ENCODE results near the gene RAMACL.

Gene RAMACL

DNA sequence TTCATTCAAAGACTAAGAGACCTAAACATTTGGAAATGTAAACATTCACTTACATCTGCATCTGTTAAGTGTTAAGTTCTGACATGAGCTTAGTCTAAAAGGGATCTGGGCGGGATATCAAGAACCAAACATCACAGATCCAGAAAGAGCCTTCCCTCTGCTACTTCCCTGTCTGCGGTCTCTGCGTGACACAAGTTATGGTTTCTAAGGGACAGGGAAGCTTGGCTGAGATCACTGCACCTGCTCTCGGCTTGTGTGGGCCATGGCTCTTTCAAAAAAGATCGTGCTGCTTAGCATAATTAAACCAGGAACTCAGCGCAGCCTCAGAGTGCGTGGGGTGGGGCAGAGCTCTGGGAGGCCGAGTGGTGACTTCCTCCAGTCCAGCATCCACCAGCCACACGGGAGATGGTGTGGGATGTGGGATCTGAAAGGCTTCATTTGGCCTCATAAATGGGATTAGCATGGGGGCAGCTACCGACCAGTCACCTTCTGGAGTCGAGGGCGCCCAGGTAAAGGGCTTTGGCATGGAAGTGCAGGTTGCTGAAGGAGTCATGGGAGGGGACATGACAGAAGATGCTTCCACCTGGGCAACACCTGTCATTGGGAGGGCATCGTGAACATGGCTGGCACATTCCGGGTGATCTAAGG is 16.7 kb upstream of the RAMACL start:
- TF ChIP-seq, protein P1, sequence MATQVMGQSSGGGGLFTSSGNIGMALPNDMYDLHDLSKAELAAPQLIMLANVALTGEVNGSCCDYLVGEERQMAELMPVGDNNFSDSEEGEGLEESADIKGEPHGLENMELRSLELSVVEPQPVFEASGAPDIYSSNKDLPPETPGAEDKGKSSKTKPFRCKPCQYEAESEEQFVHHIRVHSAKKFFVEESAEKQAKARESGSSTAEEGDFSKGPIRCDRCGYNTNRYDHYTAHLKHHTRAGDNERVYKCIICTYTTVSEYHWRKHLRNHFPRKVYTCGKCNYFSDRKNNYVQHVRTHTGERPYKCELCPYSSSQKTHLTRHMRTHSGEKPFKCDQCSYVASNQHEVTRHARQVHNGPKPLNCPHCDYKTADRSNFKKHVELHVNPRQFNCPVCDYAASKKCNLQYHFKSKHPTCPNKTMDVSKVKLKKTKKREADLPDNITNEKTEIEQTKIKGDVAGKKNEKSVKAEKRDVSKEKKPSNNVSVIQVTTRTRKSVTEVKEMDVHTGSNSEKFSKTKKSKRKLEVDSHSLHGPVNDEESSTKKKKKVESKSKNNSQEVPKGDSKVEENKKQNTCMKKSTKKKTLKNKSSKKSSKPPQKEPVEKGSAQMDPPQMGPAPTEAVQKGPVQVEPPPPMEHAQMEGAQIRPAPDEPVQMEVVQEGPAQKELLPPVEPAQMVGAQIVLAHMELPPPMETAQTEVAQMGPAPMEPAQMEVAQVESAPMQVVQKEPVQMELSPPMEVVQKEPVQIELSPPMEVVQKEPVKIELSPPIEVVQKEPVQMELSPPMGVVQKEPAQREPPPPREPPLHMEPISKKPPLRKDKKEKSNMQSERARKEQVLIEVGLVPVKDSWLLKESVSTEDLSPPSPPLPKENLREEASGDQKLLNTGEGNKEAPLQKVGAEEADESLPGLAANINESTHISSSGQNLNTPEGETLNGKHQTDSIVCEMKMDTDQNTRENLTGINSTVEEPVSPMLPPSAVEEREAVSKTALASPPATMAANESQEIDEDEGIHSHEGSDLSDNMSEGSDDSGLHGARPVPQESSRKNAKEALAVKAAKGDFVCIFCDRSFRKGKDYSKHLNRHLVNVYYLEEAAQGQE (IDR thresholded peaks at IDR 0.05; ENCODE audit: low read depth) = no peak
- TF ChIP-seq YY1 (IDR thresholded peaks at IDR 0.05; ENCODE audit: low read depth) (no peak), USF1 (IDR thresholded peaks at IDR 0.05) (no peak), TEAD4 (IDR thresholded peaks at IDR 0.05) (no peak), NFIC (IDR thresholded peaks at IDR 0.05) (no peak), EGR1 (IDR thresholded peaks at IDR 0.05) (no peak), ZBTB7A (IDR thresholded peaks at IDR 0.05; ENCODE audit: low read depth) (no peak), CREB1 (IDR thresholded peaks at IDR 0.05; ENCODE audit: low read depth) (no peak)
- TF ChIP-seq, protein P2, sequence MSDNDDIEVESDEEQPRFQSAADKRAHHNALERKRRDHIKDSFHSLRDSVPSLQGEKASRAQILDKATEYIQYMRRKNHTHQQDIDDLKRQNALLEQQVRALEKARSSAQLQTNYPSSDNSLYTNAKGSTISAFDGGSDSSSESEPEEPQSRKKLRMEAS (IDR thresholded peaks at IDR 0.05) = no peak

DNA sequence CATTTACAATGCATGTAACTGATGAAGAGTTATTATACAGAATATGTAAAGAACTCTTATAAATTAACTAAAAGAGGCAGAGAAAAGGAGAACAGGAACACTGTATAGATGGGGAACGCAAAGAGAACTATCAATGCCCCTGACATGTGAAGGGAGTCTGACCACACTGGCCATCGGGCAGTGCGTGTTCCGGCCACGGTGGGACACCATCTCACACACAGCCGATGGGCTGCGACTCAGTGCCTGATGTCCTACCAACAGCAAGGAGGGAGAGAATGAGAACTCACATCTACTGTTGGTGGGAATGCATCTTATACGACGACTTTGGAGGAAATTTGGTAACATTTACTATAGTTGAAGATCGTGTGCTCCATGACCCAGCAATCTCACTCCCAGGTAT is 15.5 kb upstream of the RAMACL start:
- TF ChIP-seq ZBTB7A (IDR thresholded peaks at IDR 0.05; ENCODE audit: low read depth) = no peak
- TF ChIP-seq, protein P2 (IDR thresholded peaks at IDR 0.05) = no peak
- TF ChIP-seq EGR1 (IDR thresholded peaks at IDR 0.05) = no peak
- no peak for TF ChIP-seq TAF1 (IDR thresholded peaks at IDR 0.05; ENCODE audit: low read depth)
- TF ChIP-seq TEAD4 (IDR thresholded peaks at IDR 0.05) = no peak
- no peak for TF ChIP-seq TCF12 (IDR thresholded peaks at IDR 0.05; ENCODE audit: low read depth)
- TF ChIP-seq, protein P1 (IDR thresholded peaks at IDR 0.05; ENCODE audit: low read depth) = no peak
- TF ChIP-seq FOXM1 (IDR thresholded peaks at IDR 0.05; ENCODE audit: borderline replicate concordance, low read depth) = no peak
- TF ChIP-seq CEBPB (IDR thresholded peaks at IDR 0.05) = no peak
- no peak for TF ChIP-seq CREB1 (IDR thresholded peaks at IDR 0.05; ENCODE audit: low read depth)
- TF ChIP-seq NFIC (IDR thresholded peaks at IDR 0.05) = no peak
- no peak for TF ChIP-seq RAD21 (IDR thresholded peaks at IDR 0.05; ENCODE audit: low read depth)
- no peak for TF ChIP-seq USF1 (IDR thresholded peaks at IDR 0.05)
- TF ChIP-seq EP300 (IDR thresholded peaks at IDR 0.05; ENCODE audit: borderline replicate concordance) = no peak
- no peak for TF ChIP-seq YY1 (IDR thresholded peaks at IDR 0.05; ENCODE audit: low read depth)

DNA sequence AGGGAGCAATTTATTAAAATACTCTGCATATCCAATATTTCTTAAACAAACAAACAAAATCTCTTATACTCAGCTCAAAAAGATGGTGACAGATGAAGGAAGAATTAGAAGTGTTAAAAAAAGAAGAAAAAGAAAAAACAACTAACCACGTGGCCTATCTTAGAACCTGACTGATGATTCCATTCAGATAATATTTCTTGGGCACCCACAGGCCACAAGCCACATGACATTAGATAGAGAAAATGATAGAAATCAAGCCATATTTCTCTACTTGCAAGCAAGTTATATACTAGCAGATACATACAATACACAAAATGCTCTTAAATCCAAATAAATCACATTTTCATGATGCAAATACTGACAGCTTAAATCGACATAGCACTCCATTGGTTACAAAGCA is 14.5 kb upstream of the RAMACL start:
- TF ChIP-seq YY1 (IDR thresholded peaks at IDR 0.05; ENCODE audit: low read depth) = no peak
- no peak for TF ChIP-seq FOXM1 (IDR thresholded peaks at IDR 0.05; ENCODE audit: borderline replicate concordance, low read depth)
- no peak for TF ChIP-seq TAF1 (IDR thresholded peaks at IDR 0.05; ENCODE audit: low read depth)
- TF ChIP-seq TEAD4 (IDR thresholded peaks at IDR 0.05) = no peak
- no peak for TF ChIP-seq RAD21 (IDR thresholded peaks at IDR 0.05; ENCODE audit: low read depth)
- TF ChIP-seq, protein P2 (IDR thresholded peaks at IDR 0.05) = no peak
- TF ChIP-seq ZBTB7A (IDR thresholded peaks at IDR 0.05; ENCODE audit: low read depth) = no peak
- TF ChIP-seq, protein P1 (IDR thresholded peaks at IDR 0.05; ENCODE audit: low read depth) = no peak
- TF ChIP-seq EP300 (IDR thresholded peaks at IDR 0.05; ENCODE audit: borderline replicate concordance) = no peak
- TF ChIP-seq EGR1 (IDR thresholded peaks at IDR 0.05) = no peak
- TF ChIP-seq CEBPB (IDR thresholded peaks at IDR 0.05) = no peak
- no peak for TF ChIP-seq NFIC (IDR thresholded peaks at IDR 0.05)
- TF ChIP-seq CREB1 (IDR thresholded peaks at IDR 0.05; ENCODE audit: low read depth) = no peak
- no peak for TF ChIP-seq TCF12 (IDR thresholded peaks at IDR 0.05; ENCODE audit: low read depth)
- TF ChIP-seq USF1 (IDR thresholded peaks at IDR 0.05) = no peak
